Activated B cell treated with CpG ODN at 0.5 μM for 24 hours (primary cell): ENCODE data around the gene GLB1L. TPM values are rescaled to one million over a fixed set of nuclear protein-coding genes. Genes with fewer than 3 reads are reported as not detected.
"Not testable (repeated sequence)": the region's sequence is repeated elsewhere in the genome, so short reads cannot be mapped to it uniquely, and the experiment has no call there.

Source experiments
- ATAC-seq: fragments of 200-7000 bp; cut with Tn5 transposase; one replicate; pipeline ENCODE4 v1.10.0; 2021; ENCODE audit warnings: low read depth, mild to moderate bottlenecking, moderate library complexity
- CTCF ChIA-PET: fragments of 350-600 bp; sonication (Branson Sonifier 250); formaldehyde crosslinking; loops from one replicate; lab custom pipeline; 2021; ENCODE audit warnings: antibody characterized with exemption; lab: Charles Lee
- POLR2A ChIA-PET: fragments of 350-600 bp; sonication (Branson Sonifier 250); formaldehyde crosslinking; loops from one replicate; lab custom pipeline; 2021; ENCODE audit warnings: antibody characterized with exemption; lab: Charles Lee
- DNase-seq: peaks from one replicate; pipeline ENCODE4 v3.0.0; 2022
- H3K27ac Mint-ChIP-seq: one replicate; pipeline ENCODE4 v1.8.0; 2020; ENCODE audit warnings: mixed read lengths
- H3K27me3 Mint-ChIP-seq: one replicate; pipeline ENCODE4 v1.8.0; 2021; ENCODE audit warnings: mixed read lengths
- H3K36me3 Mint-ChIP-seq: one replicate; pipeline ENCODE4 v1.8.0; 2021; ENCODE audit warnings: low read depth, mixed read lengths
- H3K4me1 Mint-ChIP-seq: one replicate; pipeline ENCODE4 v1.8.0; 2021; ENCODE audit warnings: mixed read lengths
- H3K4me3 Mint-ChIP-seq: one replicate; pipeline ENCODE4 v1.8.0; 2020; ENCODE audit warnings: mild to moderate bottlenecking, mixed read lengths
- H3K9me3 Mint-ChIP-seq: one replicate; pipeline ENCODE4 v1.8.0; 2020; ENCODE audit warnings: mixed read lengths
- intact Hi-C: fragments of 100-400 bp; cut with micrococcal nuclease; formaldehyde crosslinking; loops from one replicate; pipeline ENCODE4 v1.15.1; 2024
- total RNA-seq: library from RNA; stranded (reverse); gene quantifications from 2 replicates; pipeline ENCODE4 v1.2.3, GENCODE V29; 2022
- TF ChIP-seq, protein P1 (sequence below): fragments of 200-600 bp; IDR thresholded peaks from one replicate; pipeline ENCODE4 v1.8.0; 2022; ENCODE audit warnings: antibody characterized with exemption, mild to moderate bottlenecking

Gene GLB1L
- total RNA-seq, 1 donor from 2014 or later, result 4.5 TPM

DNA sequence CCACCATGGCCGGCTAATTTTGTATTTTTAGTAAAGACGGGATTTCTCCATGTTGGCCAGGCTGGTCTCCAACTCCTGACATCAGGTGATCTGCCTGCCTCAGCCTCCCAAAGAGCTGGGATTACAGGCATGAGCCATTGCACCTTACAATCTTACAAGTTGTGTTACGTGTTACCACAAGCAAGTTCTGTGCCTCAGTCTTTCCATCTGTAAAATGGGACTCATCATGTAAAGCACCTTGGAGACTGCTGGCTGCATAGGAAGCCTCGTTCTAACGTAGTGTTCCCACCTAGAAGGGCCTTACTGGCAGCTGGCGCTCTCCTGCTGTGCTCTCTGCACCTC lies 43.9 kb upstream of the GLB1L start:
- peaks cover 20% of the 10 kb centered on the region for H3K36me3 Mint-ChIP-seq
- no peaks in the 10 kb centered on the region for H3K27me3 Mint-ChIP-seq
- H3K9me3 Mint-ChIP-seq, result no peaks in the 10 kb centered on the region
- H3K27ac Mint-ChIP-seq, result no peak overlapping the region
- no peak overlapping the region for H3K4me3 Mint-ChIP-seq
- DNase-seq (no peak), ATAC-seq (no peak)
- intact Hi-C loops, result no loop called here
- TF ChIP-seq, protein P1, sequence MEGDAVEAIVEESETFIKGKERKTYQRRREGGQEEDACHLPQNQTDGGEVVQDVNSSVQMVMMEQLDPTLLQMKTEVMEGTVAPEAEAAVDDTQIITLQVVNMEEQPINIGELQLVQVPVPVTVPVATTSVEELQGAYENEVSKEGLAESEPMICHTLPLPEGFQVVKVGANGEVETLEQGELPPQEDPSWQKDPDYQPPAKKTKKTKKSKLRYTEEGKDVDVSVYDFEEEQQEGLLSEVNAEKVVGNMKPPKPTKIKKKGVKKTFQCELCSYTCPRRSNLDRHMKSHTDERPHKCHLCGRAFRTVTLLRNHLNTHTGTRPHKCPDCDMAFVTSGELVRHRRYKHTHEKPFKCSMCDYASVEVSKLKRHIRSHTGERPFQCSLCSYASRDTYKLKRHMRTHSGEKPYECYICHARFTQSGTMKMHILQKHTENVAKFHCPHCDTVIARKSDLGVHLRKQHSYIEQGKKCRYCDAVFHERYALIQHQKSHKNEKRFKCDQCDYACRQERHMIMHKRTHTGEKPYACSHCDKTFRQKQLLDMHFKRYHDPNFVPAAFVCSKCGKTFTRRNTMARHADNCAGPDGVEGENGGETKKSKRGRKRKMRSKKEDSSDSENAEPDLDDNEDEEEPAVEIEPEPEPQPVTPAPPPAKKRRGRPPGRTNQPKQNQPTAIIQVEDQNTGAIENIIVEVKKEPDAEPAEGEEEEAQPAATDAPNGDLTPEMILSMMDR, result no peak
- ChIA-PET POLR2A (interaction anchor here (0.7 kb wide), 3 partner anchors 14 to 921 kb away, joined by 3 to 5 read pairs (median 4); partner anchors contain the start of gene TUBA4A), CTCF (no interaction called here)
- peaks cover 5% of the 10 kb centered on the region for H3K4me1 Mint-ChIP-seq

DNA sequence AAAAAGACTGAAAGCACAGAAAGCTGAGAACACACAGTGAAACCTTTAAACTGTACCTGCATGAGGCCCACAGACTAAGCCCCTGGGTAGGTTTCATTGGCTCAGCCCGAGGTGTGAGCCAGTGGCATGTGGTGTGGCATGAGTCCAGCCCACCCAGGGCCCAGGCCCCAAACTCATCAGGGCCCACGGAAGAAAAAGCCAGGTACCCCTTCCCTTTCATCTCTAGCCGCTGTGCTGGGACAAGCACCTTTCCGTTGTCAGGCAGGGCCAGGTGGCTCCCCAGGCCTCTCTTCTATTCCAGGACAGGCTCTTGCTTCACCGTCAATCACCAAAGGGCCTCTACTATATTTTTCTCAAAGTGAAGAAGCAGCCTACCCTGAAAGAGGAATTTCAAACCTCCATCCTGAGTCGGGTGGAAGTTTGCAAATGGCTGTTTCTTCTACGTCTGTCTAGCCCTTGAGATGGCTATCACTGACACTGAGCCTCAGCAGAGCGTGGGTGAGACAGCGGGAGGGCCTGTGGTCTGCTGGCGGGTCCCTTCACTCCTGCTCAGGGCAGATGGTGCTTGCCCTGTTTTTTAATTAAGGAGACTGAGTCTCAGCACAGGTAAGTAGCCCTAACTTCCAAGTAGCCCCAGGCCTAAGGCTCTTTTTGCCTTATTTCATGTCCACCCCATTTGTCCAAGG lies 42.5 kb upstream of the GLB1L start:
- no peak overlapping the region for H3K4me3 Mint-ChIP-seq
- ChIA-PET CTCF (interaction anchor here (0.6 kb wide), 1 partner anchor 130 kb away, joined by 4 read pairs; no protein-coding TSS in a partner anchor), POLR2A (interaction anchor here (0.7 to 2.1 kb wide), 3 partner anchors 10 to 350 kb away, joined by 3 to 6 read pairs (median 4); partner anchors contain the start of gene TUBA4A)
- no peak for ATAC-seq
- H3K27ac Mint-ChIP-seq, result peak overlapping the region; percentile 30
- DNase-seq, result no peak
- intact Hi-C loops, result no loop called here
- H3K9me3 Mint-ChIP-seq, result no peaks in the 10 kb centered on the region
- H3K4me1 Mint-ChIP-seq, result no peaks in the 10 kb centered on the region
- TF ChIP-seq, protein P1, result no peak
- H3K27me3 Mint-ChIP-seq, result no peaks in the 10 kb centered on the region
- peaks cover 34% of the 10 kb centered on the region for H3K36me3 Mint-ChIP-seq

DNA sequence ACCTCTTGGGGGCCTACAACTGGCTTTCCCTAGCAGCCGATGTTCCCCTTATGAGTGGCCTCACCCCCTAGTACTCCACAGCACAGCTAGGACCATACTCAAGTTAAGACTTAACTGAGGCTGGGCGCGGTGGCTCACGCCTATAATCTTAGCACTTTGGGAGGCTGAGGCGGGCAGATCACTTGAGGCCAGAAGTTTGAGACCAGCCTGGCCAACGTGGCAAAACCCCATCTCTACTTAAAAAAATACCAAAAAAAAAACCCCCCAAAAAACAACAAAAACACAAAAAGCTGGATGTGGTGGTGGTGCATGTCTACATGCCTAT lies 41.8 kb upstream of the GLB1L start:
- H3K27ac Mint-ChIP-seq, intact Hi-C loops, DNase-seq, H3K4me1 Mint-ChIP-seq, ATAC-seq, H3K27me3 Mint-ChIP-seq, H3K4me3 Mint-ChIP-seq, H3K9me3 Mint-ChIP-seq: not testable (repeated sequence)
- peaks cover 41% of the 10 kb centered on the region for H3K36me3 Mint-ChIP-seq
- ChIA-PET POLR2A (interaction anchor here (0.7 to 3.0 kb wide), 4 partner anchors 8 to 349 kb away, joined by 3 to 12 read pairs (median 5); partner anchors contain the start of gene TUBA4A), CTCF (interaction anchor here (1.2 to 11.9 kb wide), 2 partner anchors 7 to 116 kb away, joined by 3 to 155 read pairs; no protein-coding TSS in a partner anchor)

DNA sequence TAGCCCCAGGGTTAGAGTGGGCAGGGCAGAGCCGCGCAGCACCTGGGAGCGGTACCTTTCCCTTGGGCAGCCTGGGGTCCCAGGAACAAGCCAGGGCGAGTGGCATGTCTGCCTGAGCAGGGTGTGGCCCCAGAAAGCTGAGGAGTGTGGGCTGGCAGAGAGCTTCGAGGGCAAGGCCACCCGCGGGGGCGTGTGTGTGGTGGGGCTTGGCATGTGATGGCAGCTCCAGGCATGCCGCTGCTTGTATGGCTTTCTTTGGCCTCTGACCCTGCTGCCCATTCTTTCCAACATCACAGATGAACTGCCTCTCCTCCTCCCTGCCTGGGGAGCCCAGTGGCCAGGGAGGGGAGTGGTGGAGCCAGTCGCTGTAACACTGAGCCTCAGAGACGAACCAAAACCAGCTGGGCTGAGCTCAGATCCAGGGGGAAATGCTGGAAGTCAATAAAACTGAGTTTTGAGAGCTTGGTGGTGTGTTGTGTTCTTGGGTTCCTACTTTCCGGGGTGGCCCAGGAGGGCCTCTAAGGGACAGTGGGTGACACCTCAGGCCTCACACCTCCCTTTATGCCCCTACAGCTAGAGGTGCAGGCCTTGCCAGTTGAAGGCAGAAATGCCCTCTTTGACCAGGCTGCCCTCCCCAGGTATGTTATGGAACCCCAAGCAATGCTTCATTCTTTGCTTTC lies 41.3 kb upstream of the GLB1L start:
- Mint-ChIP-seq H3K27ac (no peak overlapping the region), H3K4me1 (peaks cover 2% of the 10 kb centered on the region), H3K9me3 (no peaks in the 10 kb centered on the region), H3K4me3 (no peak overlapping the region), H3K36me3 (peaks cover 46% of the 10 kb centered on the region), H3K27me3 (no peaks in the 10 kb centered on the region)
- ChIA-PET POLR2A (interaction anchor here (0.7 to 3.0 kb wide), 4 partner anchors 8 to 348 kb away, joined by 3 to 12 read pairs (median 5); partner anchors contain the start of gene TUBA4A), CTCF (interaction anchor here (1.2 to 11.9 kb wide), 2 partner anchors 7 to 115 kb away, joined by 3 to 155 read pairs; no protein-coding TSS in a partner anchor)
- TF ChIP-seq, protein P1, result no peak
- intact Hi-C loops, result no loop called here
- ATAC-seq (no peak), DNase-seq (no peak)

DNA sequence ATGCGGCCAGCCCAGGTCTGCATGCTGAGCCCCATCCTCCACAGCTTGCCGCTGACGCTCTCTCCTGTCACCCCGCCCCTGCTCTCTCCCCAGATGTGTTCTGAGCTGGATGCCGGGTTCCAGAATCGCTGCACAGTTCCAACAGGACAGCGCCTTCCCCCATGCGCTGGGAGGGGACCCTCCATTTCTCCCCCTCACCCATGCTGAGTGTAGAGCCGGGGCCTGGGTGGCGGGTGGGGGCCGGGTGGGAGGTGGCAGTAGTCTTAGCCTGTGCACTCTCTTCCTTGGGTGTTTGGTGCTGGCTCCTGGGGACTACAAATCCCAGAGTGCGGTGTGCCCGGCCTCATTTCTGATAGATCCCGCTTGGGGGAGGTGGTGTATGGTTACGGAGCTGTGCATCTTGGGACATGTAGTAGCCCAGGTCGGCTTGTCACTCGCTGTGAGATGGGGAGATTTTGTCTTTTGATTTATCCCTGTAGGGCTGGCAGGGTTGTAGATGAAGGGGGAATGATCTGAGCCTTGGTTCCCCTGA lies 40.7 kb upstream of the GLB1L start:
- Mint-ChIP-seq H3K4me3 (no peak overlapping the region), H3K27ac (peak overlapping the region; percentile 31), H3K4me1 (peaks cover 8% of the 10 kb centered on the region), H3K36me3 (peaks cover 51% of the 10 kb centered on the region), H3K27me3 (no peaks in the 10 kb centered on the region), H3K9me3 (no peaks in the 10 kb centered on the region)
- ChIA-PET CTCF (interaction anchor here (1.2 to 11.9 kb wide), 2 partner anchors 8 to 115 kb away, joined by 3 to 155 read pairs; no protein-coding TSS in a partner anchor), POLR2A (interaction anchor here (2.1 to 3.0 kb wide), 2 partner anchors 9 to 32 kb away, joined by 6 to 12 read pairs; partner anchors contain the start of gene TUBA4A)
- intact Hi-C loops, result no loop called here
- ATAC-seq, result no peak
- DNase-seq, result no peak
- TF ChIP-seq, protein P1, result no peak
